Measurements from ENCODE around the gene SEPTIN5.
"Not testable (repeated sequence)": the region's sequence is repeated elsewhere in the genome, so short reads cannot be mapped to it uniquely, and the experiment has no call there.

SEPTIN5 gene

DNA sequence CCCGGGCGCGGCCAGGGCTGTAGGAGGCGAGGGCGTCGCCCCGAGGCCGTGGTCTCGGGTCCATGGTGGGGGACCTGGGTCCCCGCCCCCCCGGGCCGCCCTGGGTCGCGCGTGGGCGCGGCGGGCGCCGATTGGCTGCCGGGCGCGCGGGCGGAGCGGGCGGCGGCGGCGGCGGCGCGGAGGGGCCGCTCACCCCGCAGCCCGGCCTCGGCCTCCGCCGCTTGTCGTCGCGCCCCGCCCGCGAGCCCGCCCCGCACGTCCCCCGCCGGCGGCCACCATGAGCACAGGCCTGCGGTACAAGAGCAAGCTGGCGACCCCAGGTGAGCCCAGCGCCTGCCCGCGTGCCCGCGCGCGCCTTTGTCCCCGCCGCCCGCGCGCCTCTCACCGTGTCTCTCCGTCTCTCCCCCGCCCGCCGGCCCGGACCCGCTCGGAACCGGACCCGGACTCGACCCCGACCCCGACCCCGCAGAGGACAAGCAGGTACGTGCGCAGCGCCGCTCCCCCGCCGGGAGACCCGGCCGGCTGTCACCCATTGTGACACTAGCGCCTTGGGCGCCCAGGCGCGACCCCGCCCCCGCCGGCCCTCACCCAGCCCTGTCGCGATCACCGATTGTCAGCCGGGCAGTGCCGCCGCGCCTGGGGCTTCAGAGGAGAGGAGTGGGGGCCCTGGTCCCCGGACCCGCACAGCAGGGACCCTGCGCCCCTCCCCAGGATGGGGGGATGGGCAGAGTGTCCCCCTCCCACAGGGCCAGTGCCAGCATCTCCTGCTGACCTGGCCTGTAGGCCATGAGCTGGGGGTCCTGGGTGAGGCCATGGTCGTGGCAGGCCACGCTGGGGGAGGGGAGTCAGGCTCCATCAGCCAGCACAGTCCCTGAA is at the start of gene SEPTIN5:
Gene SEPTIN5 (plus strand): TSS at position 192 of the 876 bp plus-strand sequence. CDS start 86 bp downstream, at position 278.
- peak; percentile 41 for DNase-seq (ENCODE audit: low spot score)

GRCh38 chr22:19664951-19665783 is 49.1 kb upstream of the SEPTIN5 start:
- DNase-seq (ENCODE audit: low spot score): no peak

- DNase-seq (ENCODE audit: low spot score): no peak
Measured at GRCh38 chr22:19665784-19666672, 48.3 kb upstream of the SEPTIN5 start.

DNA sequence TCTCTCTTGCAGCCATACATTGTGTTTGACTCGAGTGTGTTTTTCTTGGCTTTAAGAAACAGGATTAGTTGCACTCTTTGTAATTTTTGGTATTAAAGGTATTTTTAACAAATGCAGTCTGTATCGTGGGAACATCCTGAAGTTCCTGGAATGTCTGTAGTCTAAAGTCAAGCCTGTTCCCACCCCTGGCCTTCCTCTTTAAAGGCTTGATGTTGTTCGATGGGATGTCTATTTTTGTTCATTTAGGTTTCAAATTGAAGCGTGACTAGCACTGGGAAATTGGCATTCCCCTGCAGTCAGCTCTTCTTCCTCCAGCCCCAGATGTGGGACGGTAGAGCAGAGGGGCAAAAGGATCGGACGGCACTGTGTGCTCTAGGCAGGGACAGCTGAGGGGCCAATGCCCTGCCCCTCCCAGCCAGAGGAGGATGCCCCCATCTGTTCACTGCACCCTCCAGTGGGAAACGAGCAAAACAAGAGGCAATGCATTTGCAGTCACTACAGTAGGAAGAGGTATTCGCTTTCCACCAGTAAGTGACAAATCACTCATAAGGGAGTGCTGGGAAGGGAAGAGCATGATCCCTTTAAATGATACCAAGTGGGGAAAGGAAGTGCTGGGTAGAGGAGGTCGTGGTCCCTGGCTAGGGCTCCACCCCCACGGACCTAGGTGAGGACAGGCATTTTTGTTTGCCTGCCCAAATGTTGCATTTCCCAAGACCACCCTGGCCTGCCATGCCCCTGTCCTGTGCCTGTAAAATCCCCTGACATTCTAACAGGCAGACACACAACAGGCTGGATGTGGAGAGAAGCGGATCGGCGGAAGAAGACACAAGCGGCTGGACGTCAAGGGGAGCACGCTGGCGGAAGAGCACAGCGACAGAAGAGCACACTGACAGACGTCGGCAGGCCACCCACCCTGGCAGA is 47.4 kb upstream of the SEPTIN5 start:
- peak; percentile 8 for DNase-seq (ENCODE audit: low spot score)

DNA sequence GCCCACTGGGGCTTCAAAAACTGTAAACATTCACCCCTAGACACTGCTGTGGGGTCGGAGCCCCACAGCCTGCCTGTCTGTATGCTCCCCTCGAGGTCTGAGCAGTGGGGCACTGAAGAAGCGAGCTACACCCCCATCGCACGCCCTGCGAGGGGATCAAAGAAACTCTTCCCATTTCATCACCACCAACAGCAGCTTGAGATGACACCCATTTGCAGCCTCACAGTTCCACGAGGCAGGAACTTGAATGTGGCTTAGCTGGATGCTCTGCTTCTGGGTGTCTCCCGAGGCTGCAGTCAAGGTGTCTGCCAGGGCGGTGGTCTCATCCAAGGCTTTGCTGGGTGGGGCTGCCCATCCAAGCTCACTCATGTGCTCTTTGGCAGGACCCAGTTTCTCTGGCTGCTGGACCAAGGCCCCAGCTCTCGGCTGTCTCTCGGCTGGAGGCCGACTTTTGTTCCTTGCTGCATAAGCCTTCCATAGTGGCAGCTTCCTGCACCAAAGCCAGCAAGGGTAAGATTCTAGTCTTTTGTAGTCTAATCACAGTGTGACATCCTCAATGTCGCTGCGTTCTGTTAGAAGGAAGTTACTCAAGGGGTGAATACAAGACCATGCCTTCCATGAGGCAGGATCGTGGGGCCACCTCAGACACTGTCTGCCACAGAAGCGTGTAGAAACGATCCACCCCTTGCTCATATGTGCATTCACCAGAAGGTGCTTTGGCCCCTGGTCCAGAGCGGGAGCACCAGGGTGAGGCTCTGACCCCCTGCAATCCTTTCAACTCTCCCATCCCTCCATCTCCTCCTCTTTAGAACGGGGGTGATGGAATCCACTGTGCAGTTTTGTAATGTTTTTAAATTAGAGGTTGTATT is 46.2 kb upstream of the SEPTIN5 start:
- DNase-seq (ENCODE audit: low spot score): no peak

DNA sequence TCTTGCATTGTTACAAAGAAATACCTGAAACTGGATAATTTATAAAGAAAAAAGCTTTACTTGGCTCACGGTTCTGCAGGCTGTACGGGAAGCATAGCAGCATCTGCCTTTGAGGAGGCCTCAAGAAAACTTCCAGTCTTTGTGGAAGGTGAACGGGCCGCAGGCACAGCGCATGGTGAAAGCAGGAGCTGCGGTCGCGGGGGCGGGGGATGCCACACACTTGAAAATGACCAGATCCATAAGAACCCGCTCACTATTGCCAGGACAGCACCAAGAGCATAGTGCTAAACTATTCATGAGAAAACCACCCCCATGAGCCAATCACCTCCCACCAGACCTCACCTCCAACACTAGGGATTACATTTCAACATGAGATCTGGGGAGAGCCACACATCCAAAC is 45.6 kb upstream of the SEPTIN5 start:
- DNase-seq (ENCODE audit: low spot score): no peak

DNA sequence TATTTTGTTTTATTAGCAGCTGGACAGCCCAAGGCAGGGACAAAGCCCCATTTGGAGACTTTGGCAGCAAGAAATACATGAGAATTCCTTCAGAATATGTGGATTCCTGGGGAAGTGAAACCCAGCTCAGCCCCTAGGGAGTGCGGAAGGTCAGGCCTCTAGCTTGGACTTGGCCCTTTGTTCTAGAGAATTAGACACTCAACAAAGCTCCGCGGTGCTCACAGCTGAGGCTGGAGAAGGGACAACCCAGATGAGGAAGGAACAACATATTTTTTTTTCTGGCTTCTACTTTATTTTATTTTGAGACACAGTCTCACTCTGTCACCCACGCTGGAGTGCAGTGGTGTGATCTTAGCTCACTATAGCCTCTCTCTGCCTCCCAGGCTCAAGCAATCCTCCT is 44.7 kb upstream of the SEPTIN5 start:
- no peak for DNase-seq (ENCODE audit: low spot score)

DNA sequence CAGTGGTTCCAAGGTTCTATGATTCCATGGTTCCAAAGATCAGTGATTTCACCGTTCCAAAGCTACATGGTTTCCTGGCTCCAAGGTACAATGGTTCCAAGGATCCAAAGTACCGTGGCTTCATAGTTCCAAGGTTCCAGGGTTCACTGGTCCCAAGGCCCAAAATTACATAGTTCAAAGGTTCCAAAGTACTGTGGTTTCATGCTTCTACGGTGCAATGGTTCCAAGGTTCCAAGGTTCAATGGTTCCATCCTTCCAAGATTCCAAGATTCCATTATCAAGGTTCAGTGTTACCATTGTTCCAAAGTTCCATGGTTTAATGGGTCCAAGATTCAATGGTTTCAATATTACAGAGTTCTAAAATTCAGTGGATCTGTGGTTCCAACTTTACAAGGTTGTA is 43.0 kb upstream of the SEPTIN5 start:
- DNase-seq (ENCODE audit: low spot score): no peak

DNA sequence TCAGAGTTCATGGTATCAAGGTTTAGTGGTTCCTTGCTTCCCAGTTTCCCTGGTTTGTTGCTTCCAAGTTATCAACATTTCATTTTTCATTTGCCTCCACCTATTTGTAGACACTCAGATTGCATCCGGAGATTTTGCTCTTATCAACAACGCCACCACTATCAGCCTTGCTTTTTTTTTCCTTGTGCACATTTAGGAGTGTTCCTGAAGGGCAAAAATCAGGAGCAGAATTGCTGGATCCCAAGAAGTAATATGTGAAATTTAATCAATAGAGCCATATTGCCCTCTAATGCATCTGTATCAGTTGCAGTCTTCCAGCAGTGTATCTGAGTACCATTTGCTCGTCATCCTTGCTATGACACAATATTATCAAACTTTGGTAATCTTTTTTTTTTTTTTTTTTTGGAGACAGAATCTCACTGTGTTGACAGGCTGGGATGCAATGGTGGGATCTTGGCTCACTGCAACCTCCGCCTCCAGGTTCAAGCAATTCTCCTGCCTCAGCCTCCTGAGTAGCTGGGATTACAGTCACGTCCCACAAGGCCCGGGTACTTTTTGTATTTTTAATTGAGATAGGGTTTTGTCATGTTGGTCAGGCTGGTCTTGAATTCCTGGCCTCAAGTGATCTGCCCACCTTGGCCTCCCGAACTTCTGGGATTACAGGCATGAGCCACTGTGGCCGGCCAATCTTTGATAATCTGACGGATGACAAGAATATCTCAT is 42.1 kb upstream of the SEPTIN5 start:
- DNase-seq (ENCODE audit: low spot score): no peak

- DNase-seq (ENCODE audit: low spot score): no peak
Measured at GRCh38 chr22:19673660-19674059, 40.6 kb upstream of the SEPTIN5 start.

- no peak for DNase-seq (ENCODE audit: low spot score)
Measured at GRCh38 chr22:19674129-19674928, 40.0 kb upstream of the SEPTIN5 start.

DNA sequence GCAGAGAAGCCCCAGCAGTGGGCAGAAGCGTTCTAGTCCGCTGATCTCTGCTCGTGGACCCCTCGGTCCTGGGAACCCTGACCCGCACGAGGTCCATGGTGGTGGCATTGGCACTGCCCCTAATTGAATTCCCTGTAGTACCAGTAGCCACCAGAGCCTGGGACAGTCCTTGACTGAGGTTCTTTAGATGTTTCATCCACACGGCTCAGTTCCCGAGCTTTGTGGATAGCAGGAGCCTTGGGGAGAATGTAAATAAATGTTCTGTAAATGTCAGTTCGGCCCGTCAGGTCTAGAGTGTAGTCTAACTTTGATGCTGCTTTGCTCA is 39.4 kb upstream of the SEPTIN5 start:
- no peak for DNase-seq (ENCODE audit: low spot score)

GRCh38 chr22:19675428-19675827 is 38.9 kb upstream of the SEPTIN5 start:
- DNase-seq (ENCODE audit: low spot score): no peak

DNA sequence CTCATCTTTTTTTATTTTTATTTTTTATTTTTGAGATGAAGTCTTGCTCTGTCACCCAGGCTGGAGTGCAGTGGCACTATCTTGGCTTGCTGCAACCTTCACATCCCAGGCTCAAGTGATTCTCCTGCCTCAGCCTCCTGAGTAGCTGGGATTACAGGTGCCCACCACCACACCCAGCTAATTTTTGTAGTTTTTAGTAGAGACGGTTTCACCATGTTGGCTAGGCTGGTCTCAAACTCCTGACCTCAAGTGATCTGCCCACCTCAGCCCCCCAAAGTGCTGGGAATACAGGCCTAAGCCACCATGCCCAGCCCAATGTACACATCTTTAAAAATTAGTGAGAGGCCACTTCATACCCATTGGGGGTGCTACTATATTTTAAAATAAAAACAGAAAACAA is 37.9 kb upstream of the SEPTIN5 start:
- DNase-seq (ENCODE audit: low spot score): not testable (repeated sequence)

- DNase-seq (ENCODE audit: low spot score): no peak
Measured at GRCh38 chr22:19678949-19679521, 35.3 kb upstream of the SEPTIN5 start.

- peak; percentile 52 for DNase-seq (ENCODE audit: low spot score)
Measured at GRCh38 chr22:19679522-19680101, 34.7 kb upstream of the SEPTIN5 start.

DNA sequence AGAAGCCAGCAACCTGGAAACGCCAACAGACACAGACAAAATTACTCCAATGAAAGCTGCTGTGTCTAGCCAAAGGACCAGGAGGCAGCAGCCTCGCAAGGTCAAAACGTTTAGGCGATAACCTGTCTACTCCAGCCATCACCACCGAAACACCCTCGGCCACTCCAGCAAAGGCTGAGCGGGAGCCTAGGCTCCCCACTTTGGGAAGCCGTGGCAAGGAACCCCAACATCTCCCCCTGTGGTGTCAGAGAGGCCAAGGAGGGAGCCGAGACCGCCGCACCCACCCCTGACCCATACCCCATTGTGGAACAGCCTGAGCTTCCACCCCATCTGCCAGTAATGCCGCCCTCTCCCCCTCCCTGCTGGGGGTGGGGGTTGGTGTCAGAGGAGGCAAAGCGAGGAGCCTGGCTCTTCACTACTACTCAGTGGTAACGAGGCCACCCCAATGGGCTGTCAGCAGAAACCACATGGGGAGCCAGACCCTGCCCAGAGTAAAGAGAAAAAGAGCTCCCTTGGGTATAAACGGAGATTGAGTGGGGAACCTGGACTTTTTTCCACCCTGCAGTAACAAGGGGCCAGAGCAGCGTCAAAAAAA is 33.9 kb upstream of the SEPTIN5 start:
- no peak for DNase-seq (ENCODE audit: low spot score)
